NCI-H460 (cell line): Measurements from ENCODE around the gene CFAP100. TPM values are rescaled to one million over a fixed set of nuclear protein-coding genes. Genes with fewer than 3 reads are reported as not detected.
A peak's percentile ranks its signal among the peaks of the same experiment; 100 is the strongest.

ENCODE experiments used
- DNase-seq: peaks from one replicate; pipeline ENCODE4 v3.0.0-alpha.2; 2016; ENCODE audit warnings: low read depth; ENCODE audit errors: extremely low read depth
- total RNA-seq: library from RNA; depleted of rRNA; stranded (reverse); fragments of >200 nt; shearing (Covaris generic); gene quantifications from 2 replicates; pipeline ENCODE4 v1.2.3, GENCODE V29; 2014

CFAP100 gene
- total RNA-seq, 1 experiment from 2014 or later: not detected

DNA sequence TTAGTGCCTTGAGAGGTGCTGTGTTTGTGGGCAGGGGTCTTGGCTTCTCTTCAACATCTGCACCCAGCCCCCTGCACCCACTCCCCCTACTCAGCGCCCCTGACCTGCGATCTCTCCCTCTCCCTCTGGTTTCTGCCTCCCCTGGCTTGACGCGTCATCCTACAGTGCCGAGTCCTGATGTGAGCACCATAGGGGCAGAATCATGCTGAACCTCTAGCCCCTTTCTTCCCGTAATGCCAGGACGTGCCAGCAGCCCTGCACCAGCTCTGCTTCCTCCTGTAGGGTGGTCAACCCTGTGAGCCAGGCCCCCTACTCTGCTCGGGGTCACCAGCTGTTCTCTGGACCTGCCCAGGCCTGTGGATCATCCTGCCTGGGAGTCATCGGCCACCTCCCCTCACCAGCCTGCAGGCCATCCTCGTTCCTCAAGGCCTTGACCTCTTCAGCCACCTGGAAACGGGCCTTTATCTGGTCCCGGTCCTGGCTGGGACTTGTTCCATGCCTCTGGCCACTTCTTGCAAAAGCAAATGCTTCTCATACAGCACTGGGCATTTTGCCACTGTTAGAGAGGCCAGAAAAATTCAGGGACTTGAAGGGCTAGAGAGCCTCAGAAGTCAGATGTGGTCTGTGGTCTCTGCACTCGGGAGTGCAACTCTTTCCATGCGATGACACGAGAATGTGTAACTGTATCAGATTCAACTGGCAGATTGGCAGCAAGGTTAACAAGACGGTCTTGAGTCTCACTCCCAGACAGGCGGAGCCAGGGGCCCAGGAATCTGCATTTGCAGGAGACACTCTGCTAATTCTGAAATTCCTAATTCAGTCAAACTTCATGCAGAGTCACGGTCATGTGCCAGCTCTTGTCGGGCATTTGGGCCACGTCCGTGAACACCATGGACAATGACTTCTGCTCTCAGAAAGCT, 20.8 kb upstream of the CFAP100 start:
- no peak for DNase-seq

DNA sequence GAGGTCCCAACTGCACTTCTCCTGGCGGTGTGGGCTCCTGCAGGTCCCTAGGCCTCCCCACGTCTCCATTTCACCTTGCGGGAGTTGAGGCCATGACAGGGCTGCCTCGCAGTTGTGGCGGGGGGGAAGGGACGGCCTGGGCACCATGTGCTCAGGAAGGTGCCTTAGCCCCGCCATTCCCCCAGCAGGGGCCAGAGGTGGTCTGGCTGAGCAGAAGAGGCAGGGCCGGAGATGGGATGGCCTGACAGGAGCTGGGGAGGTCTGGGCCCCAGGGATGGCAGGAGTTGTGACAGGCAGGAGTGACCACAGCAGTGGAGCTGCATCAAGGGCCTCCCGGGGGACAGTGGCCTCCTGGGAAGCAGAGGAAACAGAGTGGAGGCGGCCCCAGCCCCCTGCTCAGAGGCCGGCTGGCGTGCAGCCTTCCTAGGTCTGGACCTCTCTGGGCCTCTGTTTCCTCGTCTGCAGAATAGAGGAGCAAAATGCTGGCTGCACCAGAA, 18.8 kb upstream of the CFAP100 start:
- DNase-seq: no peak

DNA sequence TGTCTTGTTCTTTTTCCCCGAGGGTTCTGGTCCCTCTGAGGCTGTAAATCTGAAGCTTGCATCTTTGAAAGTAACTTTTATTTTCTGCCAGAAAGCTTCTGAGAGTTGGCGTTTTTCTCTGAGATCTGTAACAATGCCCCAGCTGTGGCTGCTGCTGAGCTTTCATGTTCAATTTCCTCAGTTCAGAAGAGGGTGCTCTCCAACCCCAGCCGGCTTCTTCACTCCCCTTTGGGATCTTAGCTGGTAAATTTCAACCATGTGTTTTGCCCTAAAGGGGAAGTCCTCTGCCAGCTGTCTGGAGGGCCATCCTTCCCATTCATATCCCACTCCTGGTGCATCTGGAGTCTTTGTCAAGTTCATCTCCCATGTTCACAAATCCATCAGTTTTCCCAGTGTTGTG, 18.3 kb upstream of the CFAP100 start:
- DNase-seq: no peak

DNA sequence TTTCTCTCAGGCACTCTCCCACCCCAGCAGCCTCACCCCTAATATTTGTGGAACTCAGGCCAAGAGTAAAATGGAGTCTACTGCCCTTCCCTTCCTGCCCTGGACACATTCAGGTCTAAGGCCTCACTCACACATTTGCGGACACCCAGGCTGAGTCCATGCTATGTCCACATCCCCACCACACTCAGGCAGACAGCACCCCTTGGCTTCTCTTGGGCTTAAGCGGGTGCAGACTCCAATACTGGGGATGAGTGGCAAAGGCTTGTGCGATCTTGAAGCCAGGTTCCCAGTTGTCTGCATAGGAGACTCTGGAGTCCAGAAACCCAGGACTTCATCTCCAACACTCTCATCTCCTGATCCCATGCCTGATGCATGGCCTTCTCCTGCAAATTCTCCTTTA, 17.5 kb upstream of the CFAP100 start:
- DNase-seq: no peak

- DNase-seq: no peak
Measured at GRCh38 chr3:126378341-126378751, 16.4 kb upstream of the CFAP100 start.

GRCh38 chr3:126380011-126380768, 14.5 kb upstream of the CFAP100 start:
- no peak for DNase-seq

DNA sequence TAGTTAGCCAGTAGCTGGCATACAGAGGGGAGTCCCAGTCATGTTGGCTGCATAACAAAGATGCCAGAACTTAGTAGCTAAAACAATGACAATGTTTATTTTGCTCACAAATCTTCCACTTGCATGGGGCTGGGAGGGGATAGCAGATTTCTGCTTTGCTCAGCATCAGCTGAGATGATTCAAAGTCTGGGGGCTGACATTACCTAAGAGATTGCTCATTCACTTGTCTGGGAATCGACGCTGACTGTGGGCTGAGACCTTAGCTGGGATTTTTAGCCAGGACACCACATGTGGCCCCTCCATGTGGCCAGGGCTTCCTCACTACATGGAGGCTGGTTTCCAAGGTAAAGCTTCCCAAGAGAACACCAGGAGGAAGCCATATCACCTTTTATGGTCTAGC, 12.7 kb upstream of the CFAP100 start:
- DNase-seq: no peak

DNA sequence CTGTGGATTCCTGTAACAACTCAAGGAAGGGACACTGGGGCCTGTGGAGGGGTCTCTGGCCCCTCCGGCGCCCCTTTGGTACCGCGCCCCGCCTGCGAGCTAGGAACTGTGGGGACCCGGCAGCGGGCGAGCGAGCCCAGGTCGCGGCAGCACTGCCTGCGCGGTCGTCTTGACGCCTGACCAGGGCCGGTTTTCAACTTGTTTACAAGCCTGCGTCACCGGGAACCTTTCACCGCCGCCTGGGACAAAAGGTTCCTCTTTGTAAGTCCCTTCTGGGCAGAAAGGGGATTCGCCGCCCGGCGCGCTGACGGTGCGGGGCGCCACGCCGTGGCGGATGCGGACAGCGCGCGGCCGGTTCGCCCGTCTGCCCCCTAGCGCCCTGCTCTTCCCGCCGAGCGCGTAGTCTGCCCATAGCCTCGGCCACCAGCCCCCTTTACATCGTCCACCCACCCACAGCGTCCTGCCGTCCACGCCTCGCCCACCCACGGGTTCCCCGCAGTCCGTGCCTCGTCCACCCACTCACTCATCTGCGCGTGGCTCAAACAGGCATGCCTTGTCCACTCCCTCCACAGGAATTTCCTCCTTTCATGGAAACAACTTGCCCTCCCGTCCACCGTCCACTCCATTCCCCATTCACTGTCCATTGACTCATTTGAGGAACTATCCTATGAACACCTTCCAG, 5.5 kb upstream of the CFAP100 start:
- peak; percentile 84 for DNase-seq

DNA sequence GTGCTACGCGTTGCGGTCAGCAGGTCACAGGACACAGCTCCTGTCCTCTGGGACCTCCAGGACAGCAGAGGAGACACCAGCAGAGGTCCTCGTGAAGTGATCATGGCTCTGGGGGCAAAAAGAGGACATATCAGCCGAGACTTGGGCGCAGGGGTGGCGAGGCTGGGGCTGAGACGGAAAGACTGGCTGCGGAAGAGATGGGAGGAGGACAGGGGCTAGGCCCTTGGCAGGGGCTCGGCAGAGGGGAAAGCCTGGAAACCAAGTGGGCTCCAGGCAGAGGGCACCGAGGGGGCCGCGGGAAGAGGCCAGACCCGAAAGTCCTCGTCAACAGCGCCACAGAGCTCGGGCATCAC, 4.9 kb upstream of the CFAP100 start:
- no peak for DNase-seq

DNA sequence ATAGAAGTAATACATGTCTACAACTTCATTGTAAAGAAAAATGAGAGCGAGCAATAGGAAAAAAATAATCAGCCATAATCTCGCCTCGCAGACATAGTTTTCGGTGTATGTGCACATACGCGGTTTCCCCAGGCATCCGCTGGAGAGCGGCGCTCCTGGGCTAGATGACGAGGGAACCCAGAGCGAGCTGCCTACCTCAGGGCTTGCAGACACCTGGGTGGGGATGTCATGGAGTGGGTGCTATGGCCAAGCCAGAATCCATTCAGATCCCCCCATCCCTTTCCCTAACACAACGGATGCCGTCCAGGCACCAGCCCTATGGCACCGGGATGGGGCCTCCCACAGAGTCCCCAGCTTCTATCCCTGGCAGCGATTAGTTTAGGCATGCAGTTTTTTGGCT, 4.5 kb upstream of the CFAP100 start:
- no peak for DNase-seq

- DNase-seq: no peak
Measured at GRCh38 chr3:126390751-126391150, 4.0 kb upstream of the CFAP100 start.

- no peak for DNase-seq
Measured at GRCh38 chr3:126391631-126392030, 3.1 kb upstream of the CFAP100 start.

GRCh38 chr3:126392246-126392645, 2.5 kb upstream of the CFAP100 start:
- DNase-seq: no peak

- no peak for DNase-seq
Measured at GRCh38 chr3:126393563-126393962, 1.1 kb upstream of the CFAP100 start.

DNA sequence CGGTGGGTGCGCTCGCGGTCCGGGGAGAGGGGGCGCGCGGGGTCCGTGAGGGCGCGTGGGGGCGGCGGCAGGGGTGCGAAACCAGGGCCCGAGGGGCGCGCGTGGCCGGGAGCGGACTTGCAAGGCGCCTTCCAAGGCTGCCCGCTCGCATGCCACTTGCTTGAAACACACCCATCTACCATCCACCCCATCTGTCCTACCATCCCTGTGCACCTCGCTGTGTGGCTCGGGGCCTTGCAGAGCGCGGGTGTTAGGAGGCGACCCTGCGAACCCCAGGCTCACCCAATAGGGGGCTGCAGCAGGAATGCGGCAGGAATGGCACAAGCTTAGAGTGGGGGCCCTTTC, 240 bp downstream of the CFAP100 start:
- no peak for DNase-seq

DNA sequence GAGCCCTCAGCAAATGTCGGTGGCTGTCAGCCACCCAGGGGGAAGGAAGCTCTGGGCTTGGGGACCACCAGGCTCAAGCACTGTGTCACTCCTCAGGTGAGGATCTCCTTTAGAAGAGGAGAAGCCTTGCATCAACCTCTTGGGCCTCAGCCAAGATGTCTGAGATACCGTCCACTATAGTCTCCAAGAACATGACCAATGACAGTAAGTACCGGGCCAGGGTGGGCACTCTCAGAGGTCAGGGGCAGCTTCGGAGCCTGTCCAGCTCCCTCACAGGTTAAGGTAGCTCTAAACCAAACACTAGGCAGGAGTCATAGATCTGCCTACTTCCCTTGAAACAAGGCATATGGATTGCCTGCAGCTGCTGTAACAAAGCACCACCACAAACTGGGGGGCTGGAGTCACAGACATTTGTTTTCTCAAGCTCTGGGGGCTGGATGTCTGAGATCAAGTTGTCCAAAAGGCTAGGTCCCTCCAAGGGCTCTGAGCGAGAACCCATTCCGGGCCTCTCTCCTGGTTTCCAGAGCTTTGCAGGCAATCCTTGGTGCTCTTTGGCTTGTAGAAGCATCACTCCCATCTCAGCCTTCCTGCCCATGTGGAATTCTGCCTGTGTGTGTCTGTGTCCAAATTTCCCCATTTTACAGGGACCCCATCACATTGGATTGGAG, 1.3 kb downstream of the CFAP100 start:
- no peak for DNase-seq

DNA sequence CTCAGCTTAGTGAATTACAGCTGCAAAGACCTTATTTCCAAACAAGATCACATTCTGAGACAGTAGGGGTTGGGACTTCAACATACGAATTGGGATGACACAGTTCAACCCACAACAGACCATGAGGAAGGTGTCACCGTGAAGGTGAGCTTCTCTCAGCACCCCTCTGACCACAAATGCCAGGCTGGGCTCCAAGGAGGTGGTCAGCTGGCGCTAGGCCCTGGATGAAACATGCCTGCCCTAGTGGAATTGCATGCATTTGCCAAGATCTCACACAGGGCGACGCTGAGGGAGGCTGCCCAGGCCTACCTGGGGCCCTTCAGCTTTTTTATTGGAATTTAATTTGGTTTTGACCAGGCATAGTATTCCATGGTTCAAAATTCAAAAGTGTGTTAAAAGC, 1.8 kb downstream of the CFAP100 start:
- no peak for DNase-seq

DNA sequence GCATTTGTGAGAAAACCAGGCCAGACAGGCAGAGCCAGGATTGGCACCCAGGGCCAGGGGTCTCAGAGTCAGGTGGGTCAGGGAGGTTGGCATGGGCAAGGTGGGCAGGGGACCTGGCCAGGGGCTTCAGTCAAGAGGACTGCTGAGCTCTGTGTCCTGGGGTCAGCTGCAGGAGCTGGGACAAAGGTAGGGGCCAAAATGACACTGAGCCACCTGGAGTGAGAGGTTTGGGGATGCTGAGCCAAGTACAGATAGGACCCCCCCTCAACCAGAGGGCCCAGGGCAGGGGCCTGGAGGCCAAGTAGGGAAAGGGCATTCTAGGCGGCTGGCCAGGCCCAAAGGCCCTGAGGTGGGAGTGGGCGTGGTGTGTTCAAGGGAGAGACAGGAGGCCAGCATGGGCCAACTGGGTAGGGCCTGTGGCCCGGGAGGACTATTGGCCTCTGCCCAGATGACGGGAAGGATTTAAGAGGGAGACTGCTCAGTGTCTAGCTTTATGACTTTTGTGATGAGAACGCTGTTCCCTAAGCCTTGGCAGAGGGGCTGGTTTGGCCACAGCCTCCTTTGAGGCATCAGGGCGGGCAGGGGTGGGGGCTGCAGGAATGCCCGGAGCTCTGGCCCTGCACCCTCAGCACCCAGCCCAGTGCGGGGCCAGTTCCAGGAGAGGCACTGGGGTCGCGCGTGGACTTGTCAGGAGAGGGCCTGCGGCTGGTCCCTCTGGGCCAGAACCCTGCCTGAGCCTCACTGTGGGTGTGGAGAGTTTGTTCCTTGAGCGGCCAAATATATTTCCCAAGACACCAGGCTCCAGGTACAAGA, 3.1 kb downstream of the CFAP100 start:
- DNase-seq: no peak

DNA sequence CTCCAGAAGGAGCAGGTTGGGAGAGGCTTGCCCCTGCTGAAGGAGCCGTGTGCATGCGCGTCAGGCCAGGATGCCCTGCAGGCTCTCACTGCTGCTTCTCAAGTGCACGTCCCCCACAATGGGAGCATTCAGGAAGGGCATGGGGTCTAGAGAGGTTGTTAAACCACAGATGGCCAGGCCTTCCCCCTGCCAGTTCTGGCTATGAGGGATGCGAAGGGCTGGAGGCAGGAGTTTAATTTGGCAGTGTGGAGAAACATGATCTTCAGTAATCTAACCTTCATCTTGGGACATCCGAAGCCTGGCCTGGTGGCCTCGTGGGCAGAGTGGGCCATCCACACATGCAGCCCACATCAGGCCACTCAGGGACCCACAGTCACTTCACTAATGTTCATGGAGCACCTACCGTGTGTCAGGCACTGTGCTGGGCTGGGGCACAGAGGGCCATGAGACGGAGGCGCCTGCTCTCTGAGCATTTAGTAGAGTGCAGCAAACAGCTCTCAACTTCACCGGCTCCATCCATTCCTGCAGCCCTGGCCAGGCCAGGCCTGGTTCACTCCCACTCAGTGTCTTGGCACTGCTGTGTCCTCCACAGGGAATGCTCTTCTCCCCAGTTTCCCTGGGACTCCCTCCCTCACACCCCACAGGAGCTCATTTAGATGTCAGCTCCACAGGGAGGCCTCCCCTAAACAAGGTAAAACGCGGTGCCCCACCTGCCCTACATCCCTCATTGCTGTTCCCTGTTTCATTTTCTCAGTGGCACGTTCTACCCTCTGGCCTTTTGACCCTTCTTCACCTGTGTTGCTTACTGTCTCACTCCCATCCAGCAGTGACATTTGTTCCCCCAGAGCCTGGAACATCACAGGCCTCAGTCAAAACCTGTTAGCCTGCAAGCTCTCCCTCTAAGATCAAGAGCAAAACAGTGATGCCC, 4.0 kb downstream of the CFAP100 start:
- DNase-seq: no peak
